HG02623 (cell line): ENCODE results near the gene TTC28.
"Not testable (repeated sequence)": the region's sequence is repeated elsewhere in the genome, so short reads cannot be mapped to it uniquely, and the experiment has no call there.

Experiments used
- ATAC-seq: cut with Tn5 transposase; IDR thresholded peaks from one replicate; pipeline ENCODE4 v1.9.1; 2021; ENCODE audit warnings: moderate library complexity; ENCODE audit not compliant: unreplicated experiment

TTC28 gene

GRCh38 chr22:28505416-28506149, 174.1 kb downstream of the TTC28 start:
- ATAC-seq = no peak

- ATAC-seq = no peak
Measured at GRCh38 chr22:28500006-28500405, 179.6 kb downstream of the TTC28 start.

- ATAC-seq = no peak
Measured at GRCh38 chr22:28498044-28498443, 181.6 kb downstream of the TTC28 start.

- no peak for ATAC-seq
Measured at GRCh38 chr22:28497188-28497587, 182.5 kb downstream of the TTC28 start.

- not testable (repeated sequence) for ATAC-seq
Measured at GRCh38 chr22:28491289-28491688, 188.4 kb downstream of the TTC28 start.

- ATAC-seq = no peak
Measured at GRCh38 chr22:28488825-28489224, 190.8 kb downstream of the TTC28 start.

- no peak for ATAC-seq
Measured at GRCh38 chr22:28484662-28485061, 195.0 kb downstream of the TTC28 start.

- ATAC-seq = no peak
Measured at GRCh38 chr22:28481725-28482124, 197.9 kb downstream of the TTC28 start.

- no peak for ATAC-seq
Measured at GRCh38 chr22:28480000-28480715, 199.5 kb downstream of the TTC28 start.

- no peak for ATAC-seq
Measured at GRCh38 chr22:28478564-28478963, 201.1 kb downstream of the TTC28 start.

- ATAC-seq = no peak
Measured at GRCh38 chr22:28477556-28477955, 202.1 kb downstream of the TTC28 start.

GRCh38 chr22:28474330-28474729, 205.3 kb downstream of the TTC28 start:
- no peak for ATAC-seq

- ATAC-seq = no peak
Measured at GRCh38 chr22:28473258-28473657, 206.4 kb downstream of the TTC28 start.

- ATAC-seq = not testable (repeated sequence)
Measured at GRCh38 chr22:28467055-28467454, 212.6 kb downstream of the TTC28 start.

GRCh38 chr22:28466399-28466798, 213.2 kb downstream of the TTC28 start:
- no peak for ATAC-seq

GRCh38 chr22:28465841-28466240, 213.8 kb downstream of the TTC28 start:
- no peak for ATAC-seq

- no peak for ATAC-seq
Measured at GRCh38 chr22:28464127-28464526, 215.5 kb downstream of the TTC28 start.

- not testable (repeated sequence) for ATAC-seq
Measured at GRCh38 chr22:28463408-28463807, 216.2 kb downstream of the TTC28 start.

GRCh38 chr22:28462901-28463300, 216.7 kb downstream of the TTC28 start:
- ATAC-seq = no peak

- ATAC-seq = no peak
Measured at GRCh38 chr22:28462041-28462440, 217.6 kb downstream of the TTC28 start.

GRCh38 chr22:28454431-28455064, 225.1 kb downstream of the TTC28 start:
- ATAC-seq = no peak

GRCh38 chr22:28450109-28450508, 229.5 kb downstream of the TTC28 start:
- no peak for ATAC-seq
